Nephron progenitor cell (in vitro differentiated cells): ENCODE data around the gene ZNF180.

Experiments
- DNase-seq: peaks from one replicate; pipeline ENCODE4 v3.0.0; 2021
- H3K27ac Mint-ChIP-seq: 2 replicates; pipeline ENCODE4 v1.8.0; 2021; ENCODE audit warnings: mild to moderate bottlenecking, moderate library complexity, mixed read lengths
- H3K27me3 Mint-ChIP-seq: 2 replicates; pipeline ENCODE4 v1.8.0; 2021; ENCODE audit warnings: mild to moderate bottlenecking, low read depth, mixed read lengths; ENCODE audit not compliant: poor library complexity
- H3K36me3 Mint-ChIP-seq: 2 replicates; pipeline ENCODE4 v1.8.0; 2021; ENCODE audit warnings: low read depth, mixed read lengths
- H3K4me1 Mint-ChIP-seq: 2 replicates; pipeline ENCODE4 v1.8.0; 2021; ENCODE audit warnings: mixed read lengths
- H3K4me3 Mint-ChIP-seq: 2 replicates; pipeline ENCODE4 v1.8.0; 2021; ENCODE audit warnings: mild to moderate bottlenecking, moderate library complexity, mixed read lengths
- H3K9me3 Mint-ChIP-seq: 2 replicates; pipeline ENCODE4 v1.8.0; 2021; ENCODE audit warnings: mild to moderate bottlenecking, moderate library complexity, mixed read lengths
- CTCF ChIP-seq: fragments of 200-600 bp; sonication (generic); IDR thresholded peaks from 2 replicates; pipeline ENCODE4 v1.5.0; 2021; ENCODE audit warnings: antibody characterized with exemption

The ZNF180 gene

GRCh38 chr19:44447916-44448674 lies 52.2 kb downstream of the ZNF180 start, which contains the start of gene ZNF229:
ZNF229 (minus strand) TSS chr19:44448472; CDS start chr19:44442847, 5,625 bp downstream.
- peaks cover 25% of the 10 kb centered on the region for H3K27me3 Mint-ChIP-seq
- H3K4me3 Mint-ChIP-seq: peak within 1 kb of the TSS; percentile 95
- H3K9me3 Mint-ChIP-seq: peaks cover 93% of the 10 kb centered on the region
- H3K27ac Mint-ChIP-seq: no peak within 1 kb of the TSS
- TF ChIP-seq CTCF: no peak
- DNase-seq: peak; percentile 75
- peaks cover 44% of the 10 kb centered on the region for H3K36me3 Mint-ChIP-seq
- peaks cover 5% of the 10 kb centered on the region for H3K4me1 Mint-ChIP-seq

DNA sequence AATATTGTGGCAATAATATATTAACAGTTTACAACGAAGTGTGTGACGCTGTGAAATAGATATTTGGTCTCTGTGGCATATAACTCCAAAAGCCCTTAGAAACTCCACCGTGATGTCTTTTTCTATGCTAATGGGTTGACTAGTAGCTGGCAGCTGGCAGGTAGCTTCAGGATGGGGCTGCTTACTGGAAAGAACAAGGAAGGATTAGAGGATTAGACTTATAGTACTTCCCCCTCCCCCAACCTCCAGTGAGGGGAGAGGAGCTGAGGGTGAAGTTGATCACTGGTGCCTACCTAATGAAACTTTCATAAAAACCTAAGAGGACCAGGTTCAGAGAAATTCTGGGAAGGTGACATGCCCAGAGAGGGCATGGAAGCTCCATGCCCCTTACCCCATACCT lies 61.9 kb downstream of the ZNF180 start:
- peaks cover 2% of the 10 kb centered on the region for H3K27me3 Mint-ChIP-seq
- no peak for DNase-seq
- no peaks in the 10 kb centered on the region for H3K4me1 Mint-ChIP-seq
- no peak for TF ChIP-seq CTCF
- H3K36me3 Mint-ChIP-seq: peaks cover 74% of the 10 kb centered on the region
- no peak overlapping the region for H3K4me3 Mint-ChIP-seq
- peaks cover 61% of the 10 kb centered on the region for H3K9me3 Mint-ChIP-seq
- H3K27ac Mint-ChIP-seq: no peak overlapping the region

DNA sequence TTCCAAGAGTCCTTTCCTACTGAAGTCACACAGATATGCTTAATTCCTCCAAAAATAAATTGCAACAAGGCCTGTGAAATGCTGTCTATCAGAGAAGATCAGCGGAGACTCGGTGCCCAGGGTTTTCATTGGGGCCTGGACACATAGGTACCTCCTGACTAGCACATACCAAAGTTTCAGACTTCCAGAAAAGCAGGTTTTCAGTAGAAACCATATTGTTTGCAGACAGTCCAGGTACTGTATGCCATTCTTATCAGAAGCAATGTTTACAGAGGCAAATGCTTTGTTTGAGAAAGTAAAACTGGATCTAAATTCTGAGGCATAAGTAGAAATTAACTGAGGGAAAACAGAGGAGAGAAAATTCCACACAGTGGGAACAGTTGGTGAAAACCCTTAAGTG lies 64.9 kb downstream of the ZNF180 start:
- Mint-ChIP-seq H3K9me3 (peaks cover 73% of the 10 kb centered on the region), H3K27ac (no peak overlapping the region), H3K27me3 (peaks cover 2% of the 10 kb centered on the region), H3K4me1 (no peaks in the 10 kb centered on the region), H3K4me3 (no peak overlapping the region), H3K36me3 (peaks cover 77% of the 10 kb centered on the region)
- no peak for TF ChIP-seq CTCF
- no peak for DNase-seq

- Mint-ChIP-seq H3K4me1 (no peaks in the 10 kb centered on the region), H3K27ac (no peak overlapping the region), H3K9me3 (peaks cover 94% of the 10 kb centered on the region), H3K27me3 (peaks cover 3% of the 10 kb centered on the region), H3K4me3 (no peak overlapping the region), H3K36me3 (peaks cover 89% of the 10 kb centered on the region)
- TF ChIP-seq CTCF: no peak
- no peak for DNase-seq
These were observed 69.4 kb downstream of the ZNF180 start for GRCh38 chr19:44430956-44431355.
